Measurements from ENCODE around the gene GPR142. TPM values are rescaled to one million over a fixed set of nuclear protein-coding genes. Genes with fewer than 3 reads are reported as not detected.

Gene GPR142
- total RNA-seq, 1 donor from 2014 or later = not detected

DNA sequence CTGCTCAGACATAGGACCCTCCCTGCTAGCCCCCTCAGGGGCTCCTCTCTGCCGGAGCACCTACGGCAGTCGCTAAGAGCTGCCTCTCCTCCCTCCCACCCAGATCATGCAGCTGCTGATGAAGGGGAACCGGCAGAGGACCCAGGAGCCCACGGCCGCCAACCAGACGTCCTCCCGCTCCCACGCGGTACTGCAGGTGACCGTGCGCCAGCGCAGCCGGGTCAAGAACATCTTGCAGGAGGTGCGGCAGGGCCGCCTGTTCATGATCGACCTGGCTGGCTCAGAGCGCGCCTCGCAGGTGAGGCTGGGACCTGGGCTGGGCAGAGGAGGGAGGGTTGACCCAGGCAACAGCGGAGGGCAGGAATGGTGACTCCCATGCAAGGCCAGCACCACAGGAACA, 22.6 kb upstream of the GPR142 start:
- Histone ChIP-seq H3K9me3 (no peaks in the 10 kb centered on the region), H3K36me3 (no peaks in the 10 kb centered on the region), H3K27ac (no peak overlapping the region), H3K4me1 (no peaks in the 10 kb centered on the region), H3K27me3 (no peaks in the 10 kb centered on the region), H3K4me3 (no peak overlapping the region)
- intact Hi-C loops (cut with DNase I) = no loop called here
- TF ChIP-seq, protein P1, sequence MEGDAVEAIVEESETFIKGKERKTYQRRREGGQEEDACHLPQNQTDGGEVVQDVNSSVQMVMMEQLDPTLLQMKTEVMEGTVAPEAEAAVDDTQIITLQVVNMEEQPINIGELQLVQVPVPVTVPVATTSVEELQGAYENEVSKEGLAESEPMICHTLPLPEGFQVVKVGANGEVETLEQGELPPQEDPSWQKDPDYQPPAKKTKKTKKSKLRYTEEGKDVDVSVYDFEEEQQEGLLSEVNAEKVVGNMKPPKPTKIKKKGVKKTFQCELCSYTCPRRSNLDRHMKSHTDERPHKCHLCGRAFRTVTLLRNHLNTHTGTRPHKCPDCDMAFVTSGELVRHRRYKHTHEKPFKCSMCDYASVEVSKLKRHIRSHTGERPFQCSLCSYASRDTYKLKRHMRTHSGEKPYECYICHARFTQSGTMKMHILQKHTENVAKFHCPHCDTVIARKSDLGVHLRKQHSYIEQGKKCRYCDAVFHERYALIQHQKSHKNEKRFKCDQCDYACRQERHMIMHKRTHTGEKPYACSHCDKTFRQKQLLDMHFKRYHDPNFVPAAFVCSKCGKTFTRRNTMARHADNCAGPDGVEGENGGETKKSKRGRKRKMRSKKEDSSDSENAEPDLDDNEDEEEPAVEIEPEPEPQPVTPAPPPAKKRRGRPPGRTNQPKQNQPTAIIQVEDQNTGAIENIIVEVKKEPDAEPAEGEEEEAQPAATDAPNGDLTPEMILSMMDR (IDR thresholded peaks at IDR 0.05) = no peak
- DNase-seq (ENCODE audit: low spot score in 2 of 2) = no peak

DNA sequence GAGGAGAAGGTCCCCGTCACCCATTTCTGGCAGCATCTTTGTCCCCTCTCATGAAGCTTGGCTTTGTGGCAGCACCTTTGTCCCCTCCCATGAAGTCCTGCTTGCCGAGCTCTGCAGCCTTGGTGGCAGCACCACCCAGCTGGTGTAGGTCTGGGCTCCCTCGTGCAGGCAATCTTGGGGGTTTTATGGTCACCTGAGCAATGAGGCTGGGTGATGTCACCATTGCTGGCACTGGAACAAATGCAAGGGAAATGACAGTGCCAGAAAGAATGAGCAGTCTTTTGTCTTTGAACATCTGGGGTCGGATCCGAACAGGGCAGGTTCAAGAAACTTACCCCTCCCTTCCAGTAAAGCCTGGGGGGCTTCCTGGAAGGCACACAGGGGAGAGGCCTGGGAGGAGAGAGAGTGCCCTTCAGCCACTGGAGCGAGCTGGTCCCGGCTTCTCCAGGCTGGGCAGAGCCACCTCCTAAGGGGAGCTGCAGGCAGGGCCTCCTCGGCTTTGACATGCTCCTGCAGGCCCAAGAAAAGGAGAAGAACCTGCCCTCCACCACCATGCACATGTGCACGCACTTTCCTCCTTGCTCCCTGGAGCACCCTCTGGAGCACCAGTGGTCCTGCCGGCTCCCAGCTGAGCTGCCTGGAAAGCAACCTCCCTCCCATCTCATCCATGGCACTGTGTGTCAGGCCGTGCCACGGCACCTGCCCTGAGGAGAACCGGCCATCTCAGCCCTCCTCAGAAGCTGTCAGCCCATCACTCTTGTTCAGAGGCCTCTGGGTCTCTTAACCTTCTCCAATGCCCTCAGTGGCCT, 21.7 kb upstream of the GPR142 start:
- H3K4me1 ChIP-seq = no peaks in the 10 kb centered on the region
- no peak overlapping the region for H3K27ac ChIP-seq
- no peak overlapping the region for H3K4me3 ChIP-seq
- intact Hi-C loops (cut with DNase I) = no loop called here
- H3K27me3 ChIP-seq = no peaks in the 10 kb centered on the region
- no peaks in the 10 kb centered on the region for H3K9me3 ChIP-seq
- no peaks in the 10 kb centered on the region for H3K36me3 ChIP-seq
- no peak for DNase-seq (ENCODE audit: low spot score in 2 of 2)
- TF ChIP-seq, protein P1 (IDR thresholded peaks at IDR 0.05) = no peak

DNA sequence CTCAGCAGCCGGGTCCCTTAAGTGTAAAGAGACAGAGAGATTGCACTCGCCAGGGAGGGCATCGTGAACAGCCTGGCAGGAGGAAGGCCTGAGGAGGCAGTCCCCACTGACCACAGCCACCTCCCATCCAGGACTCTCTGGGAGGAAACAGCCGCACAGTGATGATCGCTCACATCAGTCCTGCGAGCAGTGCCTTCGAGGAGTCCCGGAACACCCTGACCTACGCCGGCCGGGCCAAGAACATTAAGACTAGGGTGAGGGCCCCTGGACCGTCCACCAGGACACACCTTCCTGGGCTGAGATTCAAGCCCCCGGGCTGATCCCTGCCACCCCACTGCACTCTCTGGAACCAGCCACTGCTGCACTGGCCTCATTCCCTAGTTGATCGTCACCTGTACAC, 19.7 kb upstream of the GPR142 start:
- DNase-seq (ENCODE audit: low spot score in 2 of 2) = no peak
- TF ChIP-seq, protein P1 (IDR thresholded peaks at IDR 0.05) = no peak
- no peak overlapping the region for H3K27ac ChIP-seq
- intact Hi-C loops (cut with DNase I) = no loop called here
- H3K4me3 ChIP-seq = no peak overlapping the region
- H3K36me3 ChIP-seq = no peaks in the 10 kb centered on the region
- H3K27me3 ChIP-seq = no peaks in the 10 kb centered on the region
- no peaks in the 10 kb centered on the region for H3K9me3 ChIP-seq
- no peaks in the 10 kb centered on the region for H3K4me1 ChIP-seq

DNA sequence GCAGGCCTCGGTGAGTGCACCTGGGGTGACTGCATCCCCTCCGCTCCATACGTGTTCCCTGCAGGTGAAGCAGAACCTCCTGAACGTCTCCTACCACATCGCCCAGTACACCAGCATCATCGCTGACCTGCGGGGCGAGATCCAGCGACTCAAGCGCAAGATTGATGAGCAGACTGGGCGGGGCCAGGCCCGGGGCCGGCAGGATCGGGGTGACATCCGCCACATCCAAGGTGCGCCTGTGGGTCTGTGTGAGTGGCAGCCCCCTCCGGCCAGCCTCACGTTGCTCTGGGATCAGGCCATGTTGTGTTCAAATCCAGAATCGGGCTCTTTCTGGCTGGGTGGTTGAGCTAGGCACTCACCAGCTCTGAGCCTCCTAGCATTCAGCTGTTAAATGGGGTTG, 18.2 kb upstream of the GPR142 start:
- Histone ChIP-seq H3K36me3 (no peaks in the 10 kb centered on the region), H3K9me3 (no peaks in the 10 kb centered on the region), H3K4me3 (no peak overlapping the region), H3K4me1 (no peaks in the 10 kb centered on the region), H3K27ac (no peak overlapping the region), H3K27me3 (no peaks in the 10 kb centered on the region)
- intact Hi-C loops (cut with DNase I) = no loop called here
- no peak for DNase-seq (ENCODE audit: low spot score in 2 of 2)
- TF ChIP-seq, protein P1 (IDR thresholded peaks at IDR 0.05) = no peak

DNA sequence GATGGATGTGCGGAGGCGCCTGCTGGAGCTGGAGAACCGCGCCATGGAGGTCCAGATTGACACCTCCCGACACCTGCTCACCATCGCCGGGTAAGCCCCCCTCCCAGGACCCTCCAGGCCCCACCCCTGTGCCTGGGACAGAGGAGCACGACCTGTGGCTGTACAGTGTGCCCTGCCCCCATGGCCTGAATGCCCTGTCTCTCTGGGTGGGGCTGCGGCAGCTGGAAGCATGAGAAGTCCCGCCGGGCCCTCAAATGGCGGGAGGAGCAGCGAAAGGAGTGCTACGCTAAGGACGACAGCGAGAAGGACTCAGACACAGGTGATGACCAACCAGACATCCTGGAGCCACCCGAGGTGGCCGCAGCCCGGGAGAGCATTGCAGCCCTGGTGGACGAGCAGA, 16.8 kb upstream of the GPR142 start:
- Histone ChIP-seq H3K27ac (no peak overlapping the region), H3K4me1 (no peaks in the 10 kb centered on the region), H3K36me3 (no peaks in the 10 kb centered on the region), H3K4me3 (no peak overlapping the region), H3K9me3 (no peaks in the 10 kb centered on the region), H3K27me3 (no peaks in the 10 kb centered on the region)
- no peak for DNase-seq (ENCODE audit: low spot score in 2 of 2)
- intact Hi-C loops (cut with DNase I) = no loop called here
- TF ChIP-seq, protein P1 (IDR thresholded peaks at IDR 0.05) = no peak
